Hepatocyte (in vitro differentiated cells): Measurements from ENCODE around the gene APOE. TPM values are rescaled to one million over a fixed set of nuclear protein-coding genes. Genes with fewer than 3 reads are reported as not detected.

ENCODE experiments used
- DNase-seq: peaks from one replicate; pipeline ENCODE4 v3.0.0-alpha.2; 2016; ENCODE audit warnings: low spot score
- H2AFZ ChIP-seq: fragments of 200-600 bp; sonication (generic); 2 replicates; pipeline ENCODE4 v1.6.0; 2016; ENCODE audit warnings: antibody characterized with exemption, mild to moderate bottlenecking
- H3K27ac ChIP-seq: fragments of 200-600 bp; sonication (generic); 2 replicates; pipeline ENCODE4 v1.5.1; 2016; ENCODE audit warnings: mild to moderate bottlenecking
- H3K27me3 ChIP-seq: fragments of 200-600 bp; sonication (generic); 2 replicates; pipeline ENCODE4 v1.6.1; 2016
- H3K36me3 ChIP-seq: fragments of 200-600 bp; sonication (generic); replicated peaks from 2 replicates; pipeline ENCODE4 v1.5.1; 2016; ENCODE audit warnings: low read depth; ENCODE audit not compliant: insufficient read depth
- H3K4me1 ChIP-seq: fragments of 200-600 bp; sonication (generic); 2 replicates; pipeline ENCODE4 v1.5.1; 2016; ENCODE audit warnings: mild to moderate bottlenecking, moderate library complexity; ENCODE audit not compliant: insufficient read depth
- H3K4me2 ChIP-seq: fragments of 200-600 bp; sonication (generic); 2 replicates; pipeline ENCODE4 v1.6.0; 2016
- H3K4me3 ChIP-seq: fragments of 200-600 bp; sonication (generic); 2 replicates; pipeline ENCODE4 v1.5.1; 2016; ENCODE audit warnings: mild to moderate bottlenecking
- H3K79me2 ChIP-seq: fragments of 200-600 bp; sonication (generic); 2 replicates; pipeline ENCODE4 v1.6.0; 2017; ENCODE audit warnings: mild to moderate bottlenecking
- H3K9me2 ChIP-seq: fragments of 200-600 bp; sonication (generic); replicated peaks from 2 replicates; pipeline ENCODE4 v1.6.0; 2017; ENCODE audit warnings: mild to moderate bottlenecking; ENCODE audit not compliant: insufficient read depth
- H3K9me3 ChIP-seq: fragments of 200-600 bp; sonication (generic); 2 replicates; pipeline ENCODE4 v1.5.1; 2016; ENCODE audit warnings: low read depth, mild to moderate bottlenecking
- H4K20me1 ChIP-seq: fragments of 200-600 bp; sonication (generic); 2 replicates; pipeline ENCODE4 v1.6.0; 2016; ENCODE audit warnings: mild to moderate bottlenecking; ENCODE audit not compliant: insufficient read depth, poor library complexity, severe bottlenecking
- EZH2 ChIP-seq: fragments of 200-600 bp; sonication (generic); IDR thresholded peaks from 2 replicates; pipeline ENCODE4 v1.6.1; 2016; ENCODE audit warnings: antibody characterized with exemption, mild to moderate bottlenecking, borderline replicate concordance
- EZH2phosphoT487 ChIP-seq: fragments of 200-600 bp; sonication (generic); IDR thresholded peaks from one replicate; pipeline ENCODE4 v1.6.1; 2018; ENCODE audit warnings: antibody characterized with exemption, mild to moderate bottlenecking, low read depth, moderate library complexity; ENCODE audit not compliant: unreplicated experiment, severe bottlenecking
- WGBS: methylation state at CpG from one replicate; pipeline ENCODE4 v1.1.6; 2016; ENCODE audit warnings: low lambda C conversion rate; ENCODE audit errors: missing lambda C conversion rate; 5-methylcytosine and 5-hydroxymethylcytosine counted together
- polyA plus RNA-seq: library from polyadenylated mRNA; unstranded; fragments of >200 nt; fragmentation: Nextera tagmentation; extraction: Ambion mirVana; gene quantifications from 2 replicates; pipeline ENCODE4 v1.2.1, GENCODE V29; 2016
- total RNA-seq: library from RNA; depleted of rRNA; stranded (reverse); fragments of >200 nt; gene quantifications from 2 replicates; pipeline ENCODE4 v1.2.3, GENCODE V29; 2014
- TF ChIP-seq, protein P1 (sequence below): fragments of 200-600 bp; sonication (generic); IDR thresholded peaks from 2 replicates; pipeline ENCODE4 v1.5.1; 2016; ENCODE audit warnings: antibody characterized with exemption, mild to moderate bottlenecking; ENCODE audit not compliant: poor library complexity

The APOE gene
- total and polyA plus RNA-seq, 2 experiments from 2014 or later, result 3,946 to 4,019 TPM

DNA sequence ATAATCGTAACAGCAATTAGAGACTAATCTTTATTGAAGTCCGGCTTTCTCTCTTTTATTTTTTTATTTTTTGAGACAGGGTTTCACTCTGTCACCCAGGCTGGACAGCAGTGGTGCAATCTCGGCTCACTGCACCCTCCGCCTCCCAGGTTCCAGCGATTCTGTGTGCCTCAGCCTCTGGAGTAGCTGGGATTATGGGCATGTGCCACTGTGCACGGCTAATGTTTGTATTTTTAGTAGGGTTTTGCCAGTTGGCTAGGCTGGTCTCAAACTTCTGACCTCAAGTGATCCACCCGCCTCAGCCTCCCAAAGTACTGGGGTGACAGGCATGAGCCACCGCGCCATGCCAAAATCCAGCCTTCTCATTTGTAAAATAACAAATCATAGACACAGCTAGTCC, 44.0 kb downstream of the APOE start:
- Histone ChIP-seq H4K20me1 (no peaks in the 10 kb centered on the region), H3K4me3 (no peak overlapping the region), H3K27me3 (no peaks in the 10 kb centered on the region), H3K36me3 (no peaks in the 10 kb centered on the region), H3K4me1 (peaks cover 6% of the 10 kb centered on the region), H2AFZ (no peak overlapping the region), H3K27ac (no peak overlapping the region), H3K4me2 (no peak overlapping the region), H3K79me2 (peaks cover 6% of the 10 kb centered on the region), H3K9me2 (no peaks in the 10 kb centered on the region), H3K9me3 (no peaks in the 10 kb centered on the region)
- no peak for DNase-seq
- WGBS, result 77% methylated on average over 9 of the region's 9 CpGs
- TF ChIP-seq EZH2phosphoT487, result no peak
- TF ChIP-seq, protein P1, sequence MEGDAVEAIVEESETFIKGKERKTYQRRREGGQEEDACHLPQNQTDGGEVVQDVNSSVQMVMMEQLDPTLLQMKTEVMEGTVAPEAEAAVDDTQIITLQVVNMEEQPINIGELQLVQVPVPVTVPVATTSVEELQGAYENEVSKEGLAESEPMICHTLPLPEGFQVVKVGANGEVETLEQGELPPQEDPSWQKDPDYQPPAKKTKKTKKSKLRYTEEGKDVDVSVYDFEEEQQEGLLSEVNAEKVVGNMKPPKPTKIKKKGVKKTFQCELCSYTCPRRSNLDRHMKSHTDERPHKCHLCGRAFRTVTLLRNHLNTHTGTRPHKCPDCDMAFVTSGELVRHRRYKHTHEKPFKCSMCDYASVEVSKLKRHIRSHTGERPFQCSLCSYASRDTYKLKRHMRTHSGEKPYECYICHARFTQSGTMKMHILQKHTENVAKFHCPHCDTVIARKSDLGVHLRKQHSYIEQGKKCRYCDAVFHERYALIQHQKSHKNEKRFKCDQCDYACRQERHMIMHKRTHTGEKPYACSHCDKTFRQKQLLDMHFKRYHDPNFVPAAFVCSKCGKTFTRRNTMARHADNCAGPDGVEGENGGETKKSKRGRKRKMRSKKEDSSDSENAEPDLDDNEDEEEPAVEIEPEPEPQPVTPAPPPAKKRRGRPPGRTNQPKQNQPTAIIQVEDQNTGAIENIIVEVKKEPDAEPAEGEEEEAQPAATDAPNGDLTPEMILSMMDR, result no peak
- no peak for TF ChIP-seq EZH2

GRCh38 chr19:44951179-44952159, 45.9 kb downstream of the APOE start:
- peak; percentile 94 for DNase-seq
- H3K4me1 ChIP-seq, result peaks cover 9% of the 10 kb centered on the region
- peak overlapping the region; percentile 20 for H3K4me2 ChIP-seq
- peaks cover 18% of the 10 kb centered on the region for H3K79me2 ChIP-seq
- no peak overlapping the region for H2AFZ ChIP-seq
- H3K9me2 ChIP-seq, result no peaks in the 10 kb centered on the region
- no peaks in the 10 kb centered on the region for H3K9me3 ChIP-seq
- peaks cover 9% of the 10 kb centered on the region for H4K20me1 ChIP-seq
- TF ChIP-seq EZH2phosphoT487, result no peak
- TF ChIP-seq, protein P1, result peak; percentile 98
- H3K27ac ChIP-seq, result no peak overlapping the region
- H3K4me3 ChIP-seq, result no peak overlapping the region
- no peaks in the 10 kb centered on the region for H3K27me3 ChIP-seq
- no peaks in the 10 kb centered on the region for H3K36me3 ChIP-seq
- WGBS, result 58% methylated on average over 13 of the region's 13 CpGs

GRCh38 chr19:44954278-44954648, 48.7 kb downstream of the APOE start:
- TF ChIP-seq EZH2, result no peak
- TF ChIP-seq, protein P1, result no peak
- no peak for TF ChIP-seq EZH2phosphoT487

More at GRCh38 chr19:44954278-44954648, 48.7 kb downstream of the APOE start:
- Histone ChIP-seq H3K27me3 (no peaks in the 10 kb centered on the region), H3K36me3 (no peaks in the 10 kb centered on the region), H3K27ac (peak overlapping the region; percentile 94), H2AFZ (peak overlapping the region; percentile 76), H3K4me1 (peaks cover 13% of the 10 kb centered on the region), H3K4me2 (peak overlapping the region; percentile 86), H3K9me2 (no peaks in the 10 kb centered on the region), H4K20me1 (peaks cover 36% of the 10 kb centered on the region), H3K9me3 (no peaks in the 10 kb centered on the region), H3K79me2 (peaks cover 46% of the 10 kb centered on the region), H3K4me3 (peak overlapping the region; percentile 75)
- WGBS, result 55% methylated on average over 13 of the region's 13 CpGs
- DNase-seq, result no peak
